Loucy (cell line): ENCODE results near the gene SPINT1.
A peak's percentile ranks its signal among the peaks of the same experiment; 100 is the strongest.

Source experiments
- H2AFZ ChIP-seq: fragments of 200-600 bp; sonication (generic); 2 replicates; pipeline ENCODE4 v1.6.0; 2016; ENCODE audit warnings: antibody characterized with exemption, mild to moderate bottlenecking, low read length, moderate library complexity
- H3F3A ChIP-seq: fragments of 200-600 bp; 2 replicates; pipeline ENCODE4 v1.6.0; 2016; ENCODE audit warnings: antibody characterized with exemption, low read depth, mild to moderate bottlenecking
- H3K27me3 ChIP-seq: fragments of 200-600 bp; sonication (generic); 2 replicates; pipeline ENCODE4 v1.6.1; 2014; ENCODE audit warnings: low read length, mild to moderate bottlenecking; ENCODE audit not compliant: insufficient read depth, poor library complexity, severe bottlenecking
- H3K36me3 ChIP-seq: fragments of 200-600 bp; sonication (generic); 2 replicates; pipeline ENCODE4 v1.6.1; 2016; ENCODE audit warnings: low read length; ENCODE audit not compliant: insufficient read depth
- H3K4me1 ChIP-seq: fragments of 200-600 bp; sonication (generic); 2 replicates; pipeline ENCODE4 v1.5.1; 2014; ENCODE audit warnings: low read length, mild to moderate bottlenecking; ENCODE audit not compliant: insufficient read depth, poor library complexity, severe bottlenecking
- H3K4me2 ChIP-seq: fragments of 200-600 bp; sonication (generic); 2 replicates; pipeline ENCODE4 v1.6.0; 2014; ENCODE audit warnings: antibody characterized with exemption, low read length, low read depth, mild to moderate bottlenecking; ENCODE audit not compliant: poor library complexity, severe bottlenecking
- H3K4me3 ChIP-seq: fragments of 200-600 bp; sonication (generic); 2 replicates; pipeline ENCODE4 v1.5.1; 2014; ENCODE audit warnings: low read length, mild to moderate bottlenecking, mixed read lengths; ENCODE audit not compliant: poor library complexity, severe bottlenecking
- H3K79me2 ChIP-seq: fragments of 200-600 bp; sonication (generic); 2 replicates; pipeline ENCODE4 v1.6.1; 2014; ENCODE audit warnings: low read length; ENCODE audit not compliant: insufficient read depth
- H3K9ac ChIP-seq: fragments of 200-600 bp; sonication (generic); 2 replicates; pipeline ENCODE4 v1.6.0; 2014; ENCODE audit warnings: mild to moderate bottlenecking, low read depth, low read length, moderate library complexity; ENCODE audit not compliant: poor library complexity, severe bottlenecking
- H3K9me2 ChIP-seq: fragments of 200-600 bp; sonication (generic); replicated peaks from 2 replicates; pipeline ENCODE4 v1.6.1; 2016; ENCODE audit warnings: low read depth, low read length, mixed read lengths
- H3K9me3 ChIP-seq: fragments of 200-600 bp; sonication (generic); 2 replicates; pipeline ENCODE4 v1.6.1; 2014; ENCODE audit warnings: mild to moderate bottlenecking, antibody characterized with exemption, low read length, low read depth; ENCODE audit not compliant: insufficient read depth
- H4K20me1 ChIP-seq: fragments of 200-600 bp; sonication (generic); 2 replicates; pipeline ENCODE4 v1.6.0; 2014; ENCODE audit warnings: antibody characterized with exemption, low read length, mild to moderate bottlenecking; ENCODE audit not compliant: insufficient read depth, poor library complexity, severe bottlenecking
- CTCF ChIP-seq: fragments of 200-600 bp; sonication (generic); conservative IDR thresholded peaks from 2 replicates; pipeline ENCODE4 v1.5.1; 2014; ENCODE audit warnings: mild to moderate bottlenecking, antibody characterized with exemption, low read length
- EZH2phosphoT487 ChIP-seq: fragments of 200-600 bp; IDR thresholded peaks from 2 replicates; pipeline ENCODE4 v1.6.1; 2018; ENCODE audit warnings: antibody characterized with exemption, mild to moderate bottlenecking, moderate library complexity, borderline replicate concordance

The SPINT1 gene

DNA sequence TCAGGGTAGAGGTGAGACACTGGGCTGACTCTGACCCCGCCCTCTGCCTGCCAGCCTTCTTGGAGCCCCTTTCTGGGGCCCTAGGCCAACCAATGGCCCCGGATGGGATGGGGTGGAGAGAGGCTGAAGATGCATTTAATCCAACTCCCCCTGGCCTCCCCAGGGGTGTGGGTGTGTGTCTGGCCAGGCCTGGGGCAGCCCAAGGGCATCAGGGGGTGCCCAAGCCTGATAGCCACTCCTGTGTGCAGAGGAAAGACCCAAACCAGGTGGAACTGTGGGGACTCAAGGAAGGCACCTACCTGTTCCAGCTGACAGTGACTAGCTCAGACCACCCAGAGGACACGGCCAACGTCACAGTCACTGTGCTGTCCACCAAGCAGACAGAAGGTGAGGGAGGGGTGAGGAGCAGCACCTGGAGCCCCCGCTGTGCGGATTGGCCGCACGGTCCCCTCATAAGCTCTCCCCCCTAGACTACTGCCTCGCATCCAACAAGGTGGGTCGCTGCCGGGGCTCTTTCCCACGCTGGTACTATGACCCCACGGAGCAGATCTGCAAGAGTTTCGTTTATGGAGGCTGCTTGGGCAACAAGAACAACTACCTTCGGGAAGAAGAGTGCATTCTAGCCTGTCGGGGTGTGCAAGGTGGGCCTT is 9.5 kb downstream of the SPINT1 start:
- Histone ChIP-seq H3K27me3 (no peaks in the 10 kb centered on the region), H3K4me3 (no peak overlapping the region), H3K4me1 (no peaks in the 10 kb centered on the region), H4K20me1 (no peaks in the 10 kb centered on the region), H3K9me2 (no peaks in the 10 kb centered on the region), H2AFZ (no peak overlapping the region), H3K9ac (no peak overlapping the region), H3K79me2 (no peaks in the 10 kb centered on the region), H3F3A (no peaks in the 10 kb centered on the region), H3K4me2 (no peak overlapping the region), H3K9me3 (no peaks in the 10 kb centered on the region), H3K36me3 (no peaks in the 10 kb centered on the region)
- TF ChIP-seq EZH2phosphoT487: no peak

- no peak overlapping the region for H3K4me3 ChIP-seq
- no peaks in the 10 kb centered on the region for H3K27me3 ChIP-seq
- H3K36me3 ChIP-seq: no peaks in the 10 kb centered on the region
Measured at GRCh38 chr15:40854161-40854560, 10.3 kb downstream of the SPINT1 start.

GRCh38 chr15:40855706-40856234 is 11.9 kb downstream of the SPINT1 start:
- Histone ChIP-seq H3K36me3 (no peaks in the 10 kb centered on the region), H3K4me1 (no peaks in the 10 kb centered on the region), H3K9me2 (no peaks in the 10 kb centered on the region), H2AFZ (no peak overlapping the region), H3K4me3 (no peak overlapping the region), H3K79me2 (no peaks in the 10 kb centered on the region), H3K9ac (no peak overlapping the region), H3K9me3 (no peaks in the 10 kb centered on the region), H3K4me2 (no peak overlapping the region), H3F3A (no peaks in the 10 kb centered on the region), H3K27me3 (no peaks in the 10 kb centered on the region), H4K20me1 (no peaks in the 10 kb centered on the region)
- TF ChIP-seq EZH2phosphoT487 (no peak), CTCF (no peak)

More at GRCh38 chr15:40854161-40854560, 10.3 kb downstream of the SPINT1 start:
- H3K9me3 ChIP-seq: no peaks in the 10 kb centered on the region
- no peaks in the 10 kb centered on the region for H3F3A ChIP-seq
- H4K20me1 ChIP-seq: no peaks in the 10 kb centered on the region
- H3K9me2 ChIP-seq: no peaks in the 10 kb centered on the region
- H3K9ac ChIP-seq: no peak overlapping the region
- H2AFZ ChIP-seq: no peak overlapping the region
- no peaks in the 10 kb centered on the region for H3K4me1 ChIP-seq
- H3K4me2 ChIP-seq: no peak overlapping the region
- H3K79me2 ChIP-seq: no peaks in the 10 kb centered on the region
- no peak for TF ChIP-seq EZH2phosphoT487
- no peak for TF ChIP-seq CTCF

DNA sequence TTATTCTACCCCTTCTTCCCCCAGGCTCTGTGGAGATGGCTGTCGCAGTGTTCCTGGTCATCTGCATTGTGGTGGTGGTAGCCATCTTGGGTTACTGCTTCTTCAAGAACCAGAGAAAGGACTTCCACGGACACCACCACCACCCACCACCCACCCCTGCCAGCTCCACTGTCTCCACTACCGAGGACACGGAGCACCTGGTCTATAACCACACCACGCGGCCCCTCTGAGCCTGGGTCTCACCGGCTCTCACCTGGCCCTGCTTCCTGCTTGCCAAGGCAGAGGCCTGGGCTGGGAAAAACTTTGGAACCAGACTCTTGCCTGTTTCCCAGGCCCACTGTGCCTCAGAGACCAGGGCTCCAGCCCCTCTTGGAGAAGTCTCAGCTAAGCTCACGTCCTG is 12.9 kb downstream of the SPINT1 start:
- no peaks in the 10 kb centered on the region for H3K36me3 ChIP-seq
- H4K20me1 ChIP-seq: no peaks in the 10 kb centered on the region
- no peaks in the 10 kb centered on the region for H3K9me2 ChIP-seq
- H3K27me3 ChIP-seq: no peaks in the 10 kb centered on the region
- no peak overlapping the region for H3K4me3 ChIP-seq
- TF ChIP-seq EZH2phosphoT487 (no peak), CTCF (no peak)
- H3K4me2 ChIP-seq: no peak overlapping the region
- H3K9me3 ChIP-seq: no peaks in the 10 kb centered on the region
- no peak overlapping the region for H3K9ac ChIP-seq
- no peaks in the 10 kb centered on the region for H3K79me2 ChIP-seq
- peak overlapping the region; percentile 96; the same call in 1 of the 2 replicates for H2AFZ ChIP-seq
- no peaks in the 10 kb centered on the region for H3F3A ChIP-seq
- H3K4me1 ChIP-seq: no peaks in the 10 kb centered on the region
